Measurements from ENCODE around the gene UBE2H.
"Not testable (repeated sequence)": the region's sequence is repeated elsewhere in the genome, so short reads cannot be mapped to it uniquely, and the experiment has no call there.

UBE2H gene

DNA sequence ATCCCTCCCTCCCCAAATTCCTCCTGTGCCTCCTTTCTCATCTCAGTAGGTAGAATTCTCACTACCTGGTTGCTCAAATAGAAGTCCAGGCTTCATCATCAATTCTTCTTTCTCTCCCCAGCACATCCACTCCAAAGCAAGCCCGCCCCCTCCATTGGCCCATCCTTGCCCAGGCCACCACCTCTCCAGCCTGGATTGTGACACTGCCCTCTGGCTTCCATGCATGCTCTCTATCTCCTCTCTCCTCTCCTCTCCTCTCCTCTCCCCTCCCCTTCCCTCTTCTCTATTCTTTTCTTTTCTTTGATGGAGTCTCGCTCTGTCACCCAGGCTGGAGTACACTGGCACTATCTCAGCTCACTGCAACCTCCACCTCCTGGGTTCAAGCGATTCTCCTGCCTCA lies 144.9 kb downstream of the UBE2H start:
- no peak for DNase-seq (ENCODE audit: low read depth)

DNA sequence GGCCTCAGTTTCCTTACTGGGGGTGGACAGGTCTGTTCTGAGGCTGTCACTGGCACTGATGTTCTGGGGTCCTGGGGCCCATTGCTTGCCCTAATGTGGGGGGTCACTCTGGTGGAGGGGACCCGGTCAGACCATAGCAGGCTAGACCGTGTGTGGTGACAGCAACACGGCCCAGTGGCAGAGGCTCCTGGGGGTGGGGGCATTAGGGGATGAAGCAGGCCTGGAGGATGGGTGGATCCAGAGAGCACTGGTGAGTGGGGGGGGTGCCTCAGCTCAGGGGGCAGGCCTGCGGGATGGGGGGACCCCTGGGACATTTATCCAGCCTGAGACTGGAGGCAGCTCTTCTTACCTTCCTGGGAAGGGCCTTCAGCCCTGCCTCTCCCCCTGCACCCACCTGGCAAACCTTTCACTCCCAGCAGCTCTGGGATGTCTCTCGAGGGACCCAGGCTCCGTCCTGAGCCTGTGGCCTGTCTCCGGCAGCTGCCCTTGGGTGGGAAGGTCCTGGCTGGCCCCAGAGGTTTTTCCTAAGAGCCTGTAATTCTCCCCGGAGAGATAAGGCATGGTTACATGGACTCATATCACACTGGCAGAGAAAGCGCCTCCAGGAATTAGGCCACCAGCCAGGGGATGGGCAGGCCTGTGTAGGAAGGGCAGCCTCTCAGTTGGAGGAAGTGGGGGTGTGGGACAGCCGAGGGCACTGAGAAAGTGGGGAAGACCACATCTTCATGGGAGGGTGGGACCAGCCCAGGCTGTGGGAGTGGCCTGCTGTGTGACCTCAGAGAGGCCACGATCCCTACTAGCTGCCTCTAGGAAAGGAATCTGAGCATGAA lies 147.7 kb downstream of the UBE2H start:
- no peak for DNase-seq (ENCODE audit: low read depth)

DNA sequence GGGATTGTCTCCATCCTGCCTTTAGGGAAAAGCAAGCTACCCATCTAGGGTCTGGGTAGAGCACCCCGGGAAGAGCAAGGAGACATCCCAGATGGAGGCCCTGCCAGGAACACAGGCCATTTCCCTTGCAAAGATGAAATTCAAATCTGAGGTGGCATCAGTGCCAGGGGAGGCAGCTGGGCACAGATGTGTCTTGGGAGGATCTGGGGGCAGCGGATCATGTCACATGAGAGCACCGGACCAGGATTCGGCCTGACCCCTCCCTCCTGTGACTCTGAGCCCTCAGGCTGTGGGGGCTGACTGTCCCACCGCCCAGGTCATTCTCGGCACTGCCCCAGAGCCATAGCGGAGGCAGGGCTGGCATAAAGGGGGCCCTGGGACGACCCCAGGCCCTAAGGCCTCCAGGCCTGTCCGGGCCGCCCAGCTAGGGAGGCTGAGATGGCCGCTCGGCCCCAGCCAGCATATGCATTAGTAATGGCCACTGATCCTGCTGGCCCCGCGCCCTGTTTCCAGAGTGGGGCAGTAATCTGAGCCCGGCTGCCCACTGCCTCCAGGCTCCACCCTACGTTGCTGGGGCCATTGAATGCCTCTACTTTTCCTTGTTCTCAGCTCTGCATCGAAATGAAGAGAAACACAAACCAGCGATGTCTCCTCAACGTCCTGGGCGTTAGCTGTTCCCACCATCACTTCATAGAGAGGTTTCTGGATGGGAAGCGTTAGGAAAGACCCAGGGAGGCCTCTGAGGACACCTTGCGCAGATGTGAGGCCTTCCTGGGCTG lies 148.5 kb downstream of the UBE2H start:
- DNase-seq (ENCODE audit: low read depth), result no peak

DNA sequence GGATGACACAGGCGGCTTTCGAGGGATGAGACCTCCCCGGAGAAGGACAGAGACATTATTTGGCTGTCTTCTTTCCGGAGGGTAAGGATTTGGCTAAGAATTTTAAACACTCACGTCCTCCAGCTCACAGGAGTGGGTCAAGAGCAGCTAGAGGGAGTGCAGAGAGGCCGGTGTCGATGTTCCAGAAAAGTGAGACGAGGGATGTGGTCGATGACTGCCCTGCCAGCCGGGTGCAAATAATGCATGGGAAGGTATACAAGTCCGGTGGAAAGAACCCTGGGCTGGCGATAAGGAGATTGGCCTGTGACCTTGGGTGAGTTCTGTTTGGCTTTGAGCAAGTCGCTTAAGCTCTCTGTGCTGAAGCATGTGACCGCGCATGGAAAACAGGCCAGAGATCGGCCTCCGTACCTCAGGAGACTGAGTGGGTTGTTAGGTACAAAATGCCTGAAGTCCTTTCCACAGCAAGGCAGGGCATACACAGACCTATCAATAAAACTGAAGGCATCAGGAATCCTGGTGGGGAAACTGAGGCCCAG lies 149.1 kb downstream of the UBE2H start:
- no peak for DNase-seq (ENCODE audit: low read depth)

DNA sequence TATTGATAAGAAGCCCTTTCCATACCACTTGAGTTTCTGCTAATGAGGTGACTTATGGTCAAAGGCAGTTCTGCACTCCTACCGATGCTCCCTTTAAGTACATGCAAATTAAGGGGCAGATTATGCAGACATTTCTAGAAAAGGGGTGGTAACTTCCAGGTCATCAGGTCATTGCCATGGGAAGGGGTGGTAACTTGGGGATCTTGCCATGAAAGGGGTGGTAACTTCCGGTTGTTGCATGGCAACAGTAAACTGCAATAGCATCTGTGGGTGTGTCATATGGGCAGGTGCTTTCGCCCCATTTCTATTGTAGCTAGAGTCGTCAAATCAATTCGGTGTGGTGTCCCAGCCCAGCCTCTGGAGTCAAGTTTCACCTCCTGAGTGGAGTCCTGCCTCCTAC lies 150.9 kb downstream of the UBE2H start:
- no peak for DNase-seq (ENCODE audit: low read depth)

DNA sequence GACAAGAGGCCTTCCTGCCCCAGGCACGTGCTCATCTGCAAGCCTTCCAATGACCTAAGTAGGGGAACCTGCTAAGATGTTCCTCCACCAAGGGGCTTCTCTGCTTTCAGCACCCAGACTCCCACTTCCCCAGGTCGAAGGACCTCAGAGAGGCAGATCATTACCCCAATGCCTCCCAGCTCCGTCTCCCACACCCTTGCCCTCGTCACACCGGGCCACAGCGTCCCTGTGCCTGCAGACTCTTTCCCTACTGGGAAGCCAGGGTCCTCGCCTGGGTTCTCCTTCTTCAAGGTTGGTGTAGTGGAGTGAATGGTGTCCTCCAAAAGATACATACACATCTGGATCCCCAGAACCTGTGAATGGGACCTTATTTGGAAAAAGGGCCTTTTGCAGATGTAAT lies 151.9 kb downstream of the UBE2H start:
- no peak for DNase-seq (ENCODE audit: low read depth)

DNA sequence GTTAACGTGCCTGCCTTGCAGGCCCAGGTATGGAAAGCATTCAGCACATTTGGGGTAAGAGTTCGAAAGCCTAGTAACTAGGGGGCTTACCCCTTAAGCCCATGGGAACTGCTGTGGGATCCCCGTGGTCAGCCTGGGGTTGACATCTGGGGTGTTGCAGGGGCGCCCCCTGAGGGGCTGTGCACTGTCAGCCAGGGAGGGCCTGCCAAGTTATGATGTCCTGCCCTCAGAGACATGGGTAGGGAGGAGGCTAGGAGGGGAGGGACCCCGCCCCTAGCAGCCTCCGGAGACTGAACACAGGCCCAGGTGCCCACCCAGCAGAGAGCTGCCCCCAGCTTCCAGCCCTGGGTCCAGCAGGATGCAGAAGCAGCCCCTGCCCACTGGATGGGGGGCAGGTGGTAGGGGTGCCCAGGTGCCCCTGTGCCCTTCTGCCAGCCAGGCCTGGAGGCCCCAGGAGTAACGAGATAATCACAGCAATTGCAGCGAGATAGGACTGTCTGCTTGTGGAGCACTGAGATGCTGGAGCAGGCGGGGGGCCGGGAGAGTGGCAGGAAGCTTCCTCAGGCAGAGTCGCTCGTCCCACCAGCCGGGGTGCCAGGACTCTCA lies 153.3 kb downstream of the UBE2H start:
- no peak for DNase-seq (ENCODE audit: low read depth)

DNA sequence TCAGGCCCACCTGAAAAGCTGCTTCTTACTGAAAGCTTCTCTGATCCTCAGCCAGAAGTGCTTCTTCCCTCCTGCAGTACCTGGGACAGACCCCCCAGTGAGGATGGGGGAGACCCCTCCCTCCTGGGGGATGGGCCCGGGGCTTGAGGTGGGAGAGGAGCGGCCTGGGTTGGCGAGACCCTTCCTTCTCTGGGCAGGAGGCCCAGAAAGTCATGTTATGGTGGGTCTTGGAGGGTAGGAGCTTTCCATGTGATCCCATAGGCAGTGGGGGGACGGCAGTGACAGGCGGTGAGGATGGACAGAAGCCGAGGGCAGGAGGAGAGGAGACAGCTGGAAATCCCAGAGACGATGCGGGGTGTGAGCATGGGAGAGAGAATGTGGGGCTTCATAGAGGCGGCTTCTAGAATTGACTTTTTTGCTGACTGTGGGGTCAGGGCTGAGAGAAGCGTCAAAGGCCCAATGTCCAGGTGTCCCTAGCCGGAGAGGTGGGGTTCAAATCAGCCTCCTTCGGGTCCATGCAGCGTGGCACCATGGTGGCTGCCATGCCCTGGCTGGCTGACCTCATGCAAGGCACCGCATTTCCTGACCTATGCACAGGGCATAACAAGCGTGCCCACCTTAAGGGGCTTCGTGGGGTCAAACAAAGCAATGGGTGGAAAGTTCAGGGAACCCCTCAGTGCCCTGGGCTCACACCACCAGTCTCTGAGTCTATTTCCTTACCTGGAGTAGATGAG lies 154.0 kb downstream of the UBE2H start:
- no peak for DNase-seq (ENCODE audit: low read depth)

DNA sequence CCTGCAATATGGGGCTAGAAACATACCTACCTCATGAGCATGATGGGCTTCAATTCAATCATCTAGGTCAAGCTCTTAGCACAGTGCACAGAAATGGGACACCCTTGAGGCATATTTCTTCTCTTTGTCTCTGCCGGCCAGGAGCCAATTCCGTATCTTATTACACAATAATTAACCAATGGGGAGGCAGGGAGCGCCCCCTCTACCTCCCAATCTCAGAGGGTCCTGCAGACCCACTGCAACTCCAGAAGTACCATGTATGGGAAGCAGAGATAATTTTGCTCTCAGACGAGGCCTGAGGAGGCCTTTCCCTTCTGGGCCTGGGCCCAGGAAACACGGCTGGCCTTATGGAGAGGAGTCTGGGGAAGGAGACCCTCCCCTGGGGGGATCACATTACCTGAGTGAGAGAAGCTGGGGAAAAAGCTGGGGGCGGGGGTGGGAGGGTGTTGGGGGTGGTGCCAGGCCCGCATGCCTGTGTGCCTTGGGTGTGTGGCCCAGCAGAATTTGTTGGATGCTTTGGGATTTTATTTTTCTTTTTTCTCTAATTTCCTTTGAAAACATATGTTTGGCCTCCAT lies 155.5 kb downstream of the UBE2H start:
- DNase-seq (ENCODE audit: low read depth), result no peak

DNA sequence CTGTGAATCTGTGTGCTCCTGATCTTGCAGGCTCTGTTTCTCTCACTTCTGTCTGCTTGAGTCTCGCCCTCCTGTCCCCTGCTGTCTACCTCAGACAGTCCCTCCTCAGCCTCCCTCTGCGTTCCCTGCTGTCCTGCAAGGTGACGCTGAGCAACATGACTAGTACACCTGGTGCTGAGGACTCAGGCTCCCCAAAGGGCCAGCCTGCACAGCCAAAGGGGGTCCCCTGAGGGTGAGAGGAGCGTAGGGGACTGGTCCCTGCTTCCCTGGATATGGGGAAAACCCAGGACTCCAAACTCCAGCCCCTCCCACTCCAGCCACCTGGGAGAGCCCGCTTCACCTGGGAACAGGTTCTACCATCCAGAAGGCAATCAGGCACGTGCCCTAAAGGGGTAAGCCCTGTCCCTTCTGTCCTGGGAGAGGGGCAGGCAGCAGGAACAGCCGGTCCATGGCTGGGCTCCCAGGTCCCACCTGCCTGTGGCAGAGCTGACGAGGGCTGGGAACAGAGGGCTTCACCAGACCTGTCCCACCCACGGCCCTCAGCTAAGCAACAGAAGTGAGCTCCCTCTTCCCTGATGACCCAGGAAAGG lies 156.5 kb downstream of the UBE2H start:
- no peak for DNase-seq (ENCODE audit: low read depth)

DNA sequence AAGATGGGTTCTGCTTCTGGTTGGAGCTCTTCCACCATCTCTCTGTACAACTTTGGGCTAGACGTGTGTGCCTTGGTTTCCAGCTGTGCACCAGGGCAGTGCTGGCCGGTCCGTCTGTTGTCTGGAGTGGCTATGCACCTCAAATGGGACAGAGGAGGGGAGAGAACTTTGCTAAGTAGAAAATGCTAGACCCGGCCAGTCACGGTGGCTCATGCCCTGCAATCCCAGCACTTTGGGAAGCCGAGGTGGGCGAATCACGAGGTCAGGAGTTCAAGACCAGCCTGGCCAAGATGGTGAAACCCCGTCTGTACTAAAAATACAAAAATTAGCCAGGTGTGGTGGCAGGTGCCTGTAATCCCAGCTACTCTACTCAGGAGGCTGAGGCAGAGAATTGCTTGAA lies 158.3 kb downstream of the UBE2H start:
- not testable (repeated sequence) for DNase-seq (ENCODE audit: low read depth)

DNA sequence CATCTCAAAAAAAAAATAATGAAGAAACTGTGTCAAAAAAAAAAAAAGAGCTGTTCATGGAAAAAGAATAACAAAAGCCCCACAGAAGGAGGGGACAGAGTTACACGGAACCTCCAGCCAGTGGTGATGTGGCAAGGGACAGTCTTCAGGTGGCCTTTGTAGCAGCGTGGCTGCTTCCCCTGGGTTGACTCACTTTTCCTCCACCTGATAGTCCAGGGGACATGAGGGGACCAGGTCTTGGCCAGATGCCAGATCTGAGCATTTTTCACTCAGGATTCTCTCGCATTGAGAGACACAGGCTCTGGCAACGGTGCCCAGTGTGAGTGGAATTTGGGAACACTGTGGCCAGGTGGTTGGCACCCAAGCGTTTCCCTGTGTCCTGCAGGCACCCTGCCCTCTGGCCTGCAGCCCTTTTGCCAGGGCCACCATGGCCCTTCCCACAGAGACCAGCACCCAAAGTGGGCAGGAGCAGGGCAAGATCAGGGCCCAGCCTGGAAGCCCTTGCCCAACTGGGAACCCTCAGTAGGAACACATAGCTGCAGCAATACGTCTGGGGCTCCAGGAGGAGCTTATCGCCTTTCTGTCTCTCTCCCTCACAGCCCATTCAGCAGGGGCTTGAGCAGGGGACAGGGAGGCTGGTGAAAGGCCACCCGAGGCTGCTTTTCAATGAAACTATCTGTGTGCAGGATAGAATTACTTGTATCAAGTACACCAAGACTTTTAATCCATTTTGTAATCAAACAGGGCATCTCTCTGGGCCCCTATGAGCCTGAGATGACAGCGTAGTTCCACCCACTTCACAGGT lies 159.1 kb downstream of the UBE2H start:
- no peak for DNase-seq (ENCODE audit: low read depth)

DNA sequence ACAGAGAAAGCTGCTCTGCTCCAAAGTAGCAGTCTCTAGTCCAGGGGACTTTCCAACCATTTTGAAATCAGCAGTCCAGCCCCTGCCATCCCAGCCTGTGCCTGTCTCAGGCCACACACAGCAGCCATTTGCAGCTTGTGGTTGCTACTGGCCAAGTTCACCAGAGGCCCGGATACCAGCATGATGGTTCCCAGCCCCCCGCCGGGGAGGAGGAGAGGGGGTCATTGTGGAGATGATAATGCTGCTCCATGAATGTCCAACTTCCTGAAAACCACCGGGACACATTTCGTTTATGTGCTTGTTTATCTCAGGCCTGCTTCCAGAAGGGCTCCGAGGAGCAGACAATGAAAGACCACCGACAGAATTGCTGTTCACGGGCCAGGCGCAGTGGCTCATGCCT lies 160.0 kb downstream of the UBE2H start:
- no peak for DNase-seq (ENCODE audit: low read depth)

DNA sequence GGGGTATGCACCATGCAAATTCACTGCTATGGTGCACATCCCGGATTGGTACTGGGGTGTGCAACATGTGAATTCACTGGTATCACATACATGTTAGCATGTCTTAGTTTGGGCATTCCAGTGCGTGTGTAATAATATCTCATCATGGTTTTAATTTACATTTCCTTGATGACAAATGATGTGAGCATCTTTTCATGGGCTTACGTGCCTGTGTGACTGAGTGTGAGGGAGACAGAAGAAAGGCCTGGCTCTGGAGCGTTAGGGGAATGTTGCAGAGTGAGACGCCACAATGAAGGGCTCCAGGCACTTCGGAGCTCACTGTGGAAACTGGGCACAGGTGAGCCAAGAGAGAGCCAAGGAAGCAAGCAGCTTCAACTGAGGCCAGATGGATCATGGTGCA lies 162.6 kb downstream of the UBE2H start:
- DNase-seq (ENCODE audit: low read depth), result no peak

DNA sequence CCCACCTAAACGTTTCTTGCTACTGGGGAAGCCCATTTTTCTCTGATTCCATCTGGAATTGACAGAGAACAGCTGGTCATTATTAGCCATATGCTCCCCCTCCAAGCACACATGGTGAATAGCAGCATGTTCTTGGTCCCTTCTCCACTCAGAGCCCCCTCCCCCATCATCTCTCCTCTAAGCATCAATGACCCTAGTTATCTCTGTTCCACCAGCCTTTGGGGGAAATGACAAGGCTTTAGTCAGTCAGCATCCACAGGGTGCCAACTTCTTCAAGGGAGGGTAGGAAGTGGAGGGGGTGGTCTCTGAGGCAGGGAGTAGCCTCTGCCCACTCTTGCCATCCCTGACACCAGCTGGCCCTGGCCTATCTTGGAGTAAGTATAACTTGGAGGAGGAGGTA lies 163.1 kb downstream of the UBE2H start:
- no peak for DNase-seq (ENCODE audit: low read depth)

DNA sequence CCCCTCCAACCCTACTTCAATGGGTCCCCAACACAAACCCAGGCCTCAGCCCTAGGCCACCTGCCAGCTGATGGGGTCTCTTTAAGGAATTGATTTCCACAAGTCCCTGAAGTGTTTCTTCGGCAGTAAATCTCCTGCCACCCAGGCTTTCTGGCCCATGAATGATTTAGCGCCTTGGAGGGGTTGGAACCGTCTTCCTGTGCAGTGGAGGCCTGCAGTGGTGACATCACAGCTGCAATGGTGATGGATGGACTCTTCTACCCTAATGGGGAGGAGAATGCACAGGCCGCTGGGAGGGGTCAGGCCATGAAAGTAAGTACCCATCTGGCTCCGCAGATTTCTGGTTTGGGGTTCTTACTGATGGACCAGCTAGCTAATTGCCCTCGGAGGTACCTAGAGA lies 163.8 kb downstream of the UBE2H start:
- no peak for DNase-seq (ENCODE audit: low read depth)

DNA sequence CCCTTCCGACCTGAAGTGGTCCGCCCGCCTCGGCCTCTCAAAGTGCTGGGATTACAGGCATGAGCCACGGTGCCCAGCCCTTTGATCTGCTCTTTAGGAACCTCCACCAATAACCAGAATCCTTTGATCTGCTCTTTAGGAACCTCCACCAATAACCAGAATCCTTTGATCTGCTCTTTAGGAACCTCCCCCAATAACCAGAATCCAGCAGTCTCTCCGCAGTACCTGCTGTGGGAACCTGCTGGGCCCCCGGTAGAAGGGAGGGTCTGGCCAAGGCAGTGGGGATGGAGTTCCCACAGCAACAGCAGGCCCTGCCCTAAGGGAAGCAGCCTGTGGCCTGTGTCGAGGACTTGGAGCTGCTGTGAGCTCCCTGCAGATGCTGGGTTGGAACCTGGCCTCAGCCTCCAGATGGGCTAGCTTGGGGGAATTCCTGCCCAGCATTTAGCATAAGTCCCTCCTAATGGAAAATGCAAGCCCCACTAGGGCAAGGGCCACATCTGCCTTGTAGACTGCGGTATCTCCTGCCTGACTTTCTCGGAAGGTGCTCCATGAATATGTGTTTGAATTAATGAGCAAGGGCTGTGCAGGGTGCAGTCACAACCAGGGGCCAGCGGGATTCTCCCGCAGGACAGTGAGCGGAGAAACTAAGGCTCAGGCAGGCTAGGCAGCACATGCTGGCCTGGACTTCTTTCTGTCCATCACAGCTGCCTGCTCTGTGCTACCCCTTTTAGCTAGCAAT lies 165.8 kb downstream of the UBE2H start:
- DNase-seq (ENCODE audit: low read depth), result no peak

DNA sequence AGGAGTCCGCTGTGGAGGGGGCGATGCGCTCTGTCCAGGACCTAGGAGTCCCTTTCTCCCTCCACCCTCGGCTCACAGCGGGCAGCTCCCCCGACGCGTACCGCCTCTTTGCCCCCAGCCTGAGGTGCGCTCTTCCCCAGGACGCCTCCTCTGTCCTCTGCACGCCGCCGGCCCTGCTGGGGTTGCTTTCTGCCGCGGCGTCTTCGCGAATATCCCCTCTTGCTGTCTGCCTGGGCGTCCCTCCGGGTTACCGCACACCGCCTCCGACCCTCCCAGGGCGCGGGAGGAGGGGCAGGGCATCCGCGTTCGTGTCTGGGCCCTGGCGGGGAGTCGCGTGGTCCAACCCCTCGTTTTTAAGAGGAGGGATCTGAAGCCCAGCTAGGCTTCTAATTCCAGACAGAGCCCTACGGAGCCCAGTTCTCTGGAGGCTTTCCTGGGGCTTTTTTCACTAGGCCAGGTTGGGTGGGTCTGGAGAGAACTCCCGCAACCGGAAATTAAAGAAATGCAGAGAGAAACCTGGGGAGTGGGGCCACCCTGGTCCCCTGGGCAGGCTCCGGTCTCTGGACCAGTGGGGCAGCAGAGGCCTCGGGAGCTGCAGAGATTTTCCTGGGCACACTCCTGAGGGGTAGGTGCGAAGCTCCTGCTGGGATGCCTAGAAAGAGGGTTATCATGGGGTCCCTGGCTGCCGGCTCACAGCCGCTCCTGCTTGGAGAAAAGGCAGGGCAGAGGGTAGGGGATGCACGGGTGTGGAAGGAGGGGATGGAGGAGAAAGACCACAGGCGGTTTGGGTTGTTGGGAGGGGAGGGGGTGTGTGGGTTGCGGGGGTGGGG lies 166.9 kb downstream of the UBE2H start:
- DNase-seq (ENCODE audit: low read depth), result no peak
